CD4-positive, alpha-beta T cell treated with Interleukin-15 for 1 hour (primary cell): Measurements from ENCODE around the gene ASB5.

ENCODE experiments used
- DNase-seq: peaks from one replicate; pipeline ENCODE4 v3.0.0-alpha.2; 2020

ASB5 gene

DNA sequence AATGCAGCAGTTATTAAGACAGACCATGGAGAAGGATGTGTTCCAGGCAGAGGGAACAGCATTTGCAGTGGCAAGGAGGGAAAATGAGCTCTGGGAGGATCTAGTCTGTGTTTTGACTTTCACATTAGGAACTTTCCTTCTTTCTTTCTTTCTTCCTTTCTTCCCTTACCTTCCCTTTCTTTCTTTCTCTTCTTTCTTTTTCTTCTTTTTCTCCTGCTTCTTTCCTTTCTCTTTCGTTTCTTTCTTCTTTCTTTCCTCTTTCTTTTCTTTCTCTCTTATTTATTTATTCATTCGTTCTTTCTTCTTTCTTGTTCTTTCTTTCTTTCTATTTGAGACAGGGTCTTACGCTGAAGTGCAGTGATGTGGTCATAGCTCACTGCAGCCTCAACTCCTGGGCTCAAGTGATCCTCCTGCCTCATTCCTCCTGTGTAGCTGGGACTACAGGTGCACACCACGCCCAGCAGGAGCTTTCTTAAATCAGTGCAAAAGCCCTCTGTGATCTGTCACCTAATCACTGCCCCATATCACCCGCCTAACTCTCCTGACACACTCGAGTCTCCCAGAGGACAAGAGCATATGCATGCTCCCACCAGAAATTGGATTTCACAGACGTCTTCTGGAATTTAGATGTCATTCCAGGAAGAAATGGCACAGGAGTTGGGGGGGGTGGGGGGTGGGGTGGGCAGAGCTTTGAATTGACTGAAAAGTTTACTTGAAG lies 58.3 kb downstream of the ASB5 start:
- no peak for DNase-seq

DNA sequence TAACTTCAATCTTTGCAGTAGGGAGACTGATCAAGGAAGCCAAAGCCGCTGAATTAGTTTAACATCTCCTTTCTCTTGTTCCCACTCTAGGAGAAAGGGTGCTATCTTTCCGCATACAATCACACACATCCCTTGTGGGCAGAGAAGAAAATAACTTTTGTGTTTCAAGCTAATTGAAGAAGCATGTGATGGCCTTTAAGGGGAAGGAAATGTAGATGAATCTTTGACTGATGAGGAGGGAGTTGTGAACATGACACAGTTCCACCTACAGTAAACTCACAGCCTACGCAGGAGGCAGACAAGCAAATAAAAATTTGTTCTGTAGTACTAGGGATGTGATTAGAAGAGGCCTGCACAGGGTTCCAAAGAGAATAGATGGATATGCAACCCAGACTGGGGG lies 58.9 kb downstream of the ASB5 start:
- DNase-seq, result no peak

DNA sequence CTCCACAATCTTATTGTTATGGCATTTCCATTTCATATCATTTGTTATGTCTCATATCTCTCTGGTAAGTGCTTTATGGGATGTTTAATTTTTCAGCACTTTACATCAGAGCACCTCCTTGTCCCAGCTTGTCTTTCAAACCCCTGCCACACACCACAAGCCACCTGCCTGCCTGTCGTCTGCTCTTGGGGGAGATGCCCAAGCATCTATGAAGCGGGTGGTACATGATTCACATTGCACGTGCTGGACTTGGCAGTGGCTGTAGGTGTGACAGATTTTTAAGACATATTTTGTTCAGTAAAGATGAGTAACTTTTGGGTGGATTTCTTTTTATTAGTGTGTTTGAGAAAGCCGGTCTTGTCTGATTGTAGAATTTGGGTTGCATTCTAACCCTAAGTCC lies 59.5 kb downstream of the ASB5 start:
- no peak for DNase-seq

- no peak for DNase-seq
Measured at GRCh38 chr4:176207839-176208238, 61.2 kb downstream of the ASB5 start.

- no peak for DNase-seq
Measured at GRCh38 chr4:176205299-176205698, 63.7 kb downstream of the ASB5 start.

DNA sequence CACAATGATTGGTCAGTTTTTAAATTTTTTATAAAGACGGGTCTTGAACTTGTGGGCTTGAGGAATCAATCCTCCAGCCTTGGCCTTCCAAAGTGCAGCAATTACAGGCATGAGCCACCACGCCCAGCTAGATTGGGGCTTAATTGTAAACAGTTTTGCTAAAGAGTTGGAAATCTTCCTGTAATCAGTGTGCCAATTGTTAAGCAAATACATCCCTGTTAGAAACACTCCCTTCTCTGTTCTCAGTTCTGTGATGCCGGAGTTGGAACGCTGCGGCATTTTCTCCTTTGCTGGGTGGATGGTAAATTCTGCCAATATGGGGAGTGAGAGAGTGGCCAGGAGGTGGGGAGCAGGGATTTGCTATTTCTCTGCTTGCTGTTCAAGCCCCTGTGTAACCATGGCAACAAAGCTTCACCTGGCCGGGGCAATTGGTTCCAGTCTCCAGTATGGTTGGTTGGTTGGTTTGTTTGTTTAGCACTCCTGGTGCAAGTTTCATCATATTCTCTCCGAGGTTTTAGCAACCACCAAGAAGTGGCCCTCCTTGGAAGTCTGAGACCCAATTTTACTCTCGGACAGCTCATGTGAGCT lies 70.6 kb downstream of the ASB5 start:
- DNase-seq, result no peak

- peak; percentile 94 for DNase-seq
Measured at GRCh38 chr4:176195184-176195978, 73.6 kb downstream of the ASB5 start, which contains the start of gene SPATA4. TSS of gene SPATA4 (minus strand) at chr4:176195585. CDS start at chr4:176195562, 23 bp downstream.

GRCh38 chr4:176193938-176194337 lies 75.1 kb downstream of the ASB5 start:
- DNase-seq, result no peak

DNA sequence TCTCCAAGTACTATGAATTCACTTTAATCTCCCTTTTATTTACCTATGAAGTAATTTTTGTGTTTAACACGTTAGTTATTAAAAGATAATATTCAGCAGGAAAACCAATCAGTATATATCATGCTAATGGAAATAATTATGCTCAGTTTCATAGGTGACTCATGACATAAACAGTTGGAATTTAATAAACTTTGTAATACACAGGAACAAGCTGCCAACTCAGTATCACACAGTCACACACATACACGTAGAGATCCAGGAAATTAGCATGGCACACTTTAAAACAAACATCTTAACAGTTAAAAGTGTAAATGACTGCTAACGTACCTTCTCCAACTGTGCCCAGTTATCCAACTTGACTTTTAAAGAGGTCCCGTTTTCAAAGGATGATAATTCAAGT lies 75.9 kb downstream of the ASB5 start:
- DNase-seq, result no peak

DNA sequence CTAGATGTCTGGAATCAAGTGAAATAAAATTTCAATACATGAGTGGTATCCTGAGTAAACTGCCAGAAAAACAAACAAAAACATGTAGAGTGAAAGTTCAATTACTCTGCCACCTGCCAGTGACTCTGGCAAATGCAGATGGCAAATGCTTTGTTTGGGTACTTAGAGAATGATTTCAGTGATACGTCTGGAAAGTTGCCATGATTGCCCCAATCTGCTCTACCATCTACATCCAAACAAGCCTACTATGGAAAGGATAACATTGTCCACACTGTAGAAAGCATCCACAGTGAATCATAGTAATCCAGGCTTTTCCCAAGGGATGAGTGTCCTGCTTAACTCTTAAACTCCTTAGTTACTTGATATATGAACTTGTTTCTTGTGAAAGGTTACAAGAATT lies 77.0 kb downstream of the ASB5 start:
- no peak for DNase-seq

DNA sequence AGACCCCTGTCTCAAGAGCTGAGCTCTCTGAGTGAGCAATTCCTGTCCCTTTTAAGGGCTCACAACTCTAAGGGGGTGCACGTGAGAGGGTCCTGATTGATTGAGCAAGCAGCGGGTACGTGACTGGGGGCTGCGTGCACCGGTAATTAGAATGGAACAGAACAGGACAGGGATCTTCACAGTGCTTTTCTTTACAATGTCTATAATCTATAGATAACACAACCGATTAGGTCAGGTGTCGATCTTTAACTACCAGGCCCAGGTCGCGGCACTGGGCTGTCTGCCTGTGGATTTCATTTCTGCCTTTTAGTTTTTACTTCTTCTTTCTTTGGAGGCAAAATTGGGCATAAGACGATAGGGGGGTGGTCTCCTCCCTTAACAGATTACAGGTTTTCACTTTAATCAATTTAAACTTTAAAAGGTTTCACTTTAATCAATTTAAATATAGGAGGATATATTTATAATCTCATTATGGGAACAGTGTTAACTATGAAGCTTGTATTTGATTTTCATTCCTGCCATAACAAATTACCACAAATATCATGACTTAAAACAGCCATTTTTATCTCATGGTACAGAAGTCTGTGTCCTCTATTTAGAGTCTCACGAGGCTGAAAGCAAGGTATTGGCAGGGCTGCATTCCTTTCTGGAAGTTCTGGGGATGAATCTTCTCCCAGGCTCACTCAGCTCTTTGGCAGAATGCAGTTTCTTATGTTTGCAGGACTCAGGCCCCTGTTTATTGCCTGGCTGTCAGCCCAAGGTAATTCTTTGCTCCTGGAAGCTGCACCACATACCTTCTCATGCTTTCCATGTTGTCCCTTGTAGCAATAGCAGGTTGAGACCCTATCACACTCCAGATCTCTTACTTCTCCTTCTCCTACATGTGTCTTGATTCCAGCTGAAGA lies 78.9 kb downstream of the ASB5 start:
- DNase-seq, result no peak

- no peak for DNase-seq
Measured at GRCh38 chr4:176188654-176189053, 80.4 kb downstream of the ASB5 start.

DNA sequence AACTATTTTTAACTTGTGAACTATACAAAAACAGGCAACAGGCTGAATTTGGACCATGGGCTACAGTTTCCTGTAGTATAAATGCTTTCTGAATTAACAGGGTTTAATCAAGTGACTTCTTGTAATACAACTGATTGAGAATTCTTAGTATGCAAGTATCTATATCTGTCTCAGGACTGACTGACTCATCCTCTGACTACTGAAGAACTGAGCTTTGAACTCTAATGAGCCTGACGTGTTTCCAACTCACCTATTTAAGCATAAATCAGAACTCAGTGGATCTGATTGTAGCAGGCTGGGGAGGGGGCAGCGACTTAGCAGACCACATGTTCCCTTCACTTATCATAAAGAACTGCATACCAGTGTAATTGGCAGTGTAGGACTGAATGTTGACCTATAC lies 81.4 kb downstream of the ASB5 start:
- DNase-seq, result no peak

GRCh38 chr4:176186671-176187395 lies 82.2 kb downstream of the ASB5 start:
- DNase-seq, result no peak

DNA sequence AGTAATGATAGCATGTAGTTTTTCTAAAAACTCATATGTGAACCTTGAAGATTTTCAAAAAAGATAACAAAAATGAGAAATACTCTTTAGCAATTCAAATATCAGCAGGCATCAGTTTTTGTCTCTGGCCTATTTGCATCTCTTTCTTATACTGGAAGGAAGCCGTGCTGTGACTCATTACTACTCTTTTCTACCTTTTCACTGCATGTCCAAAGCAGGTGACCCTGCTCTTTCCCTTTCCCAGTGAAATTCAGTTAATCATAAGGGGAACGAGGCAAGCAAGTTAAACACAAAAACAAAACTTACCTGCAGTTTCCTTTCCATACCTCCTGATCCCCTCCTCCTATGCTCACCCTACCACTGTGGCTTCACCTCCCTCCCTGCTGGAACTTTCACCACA lies 83.0 kb downstream of the ASB5 start:
- no peak for DNase-seq

DNA sequence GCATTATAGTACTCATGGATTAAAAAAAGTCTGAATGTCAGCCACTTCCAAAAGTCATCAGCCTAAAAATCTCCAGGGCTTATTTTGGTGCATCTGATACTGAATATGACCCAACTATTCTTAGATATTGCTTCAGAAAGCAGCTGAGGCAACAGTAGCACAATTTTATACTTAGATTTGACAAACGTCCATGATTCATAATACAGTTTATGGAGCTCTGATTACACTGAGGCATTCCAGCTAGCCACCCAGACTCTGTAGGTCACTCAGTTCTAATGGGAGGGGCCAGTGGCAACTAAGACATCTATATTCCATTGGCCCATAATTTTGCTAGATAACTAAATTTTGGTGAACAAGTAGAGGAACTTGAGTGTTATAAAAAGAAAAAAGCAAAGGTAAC lies 84.0 kb downstream of the ASB5 start:
- DNase-seq, result no peak
